CD14-positive monocyte (primary cell): ENCODE data around the gene APLF. TPM values are rescaled to one million over a fixed set of nuclear protein-coding genes. Genes with fewer than 3 reads are reported as not detected.
"Not testable (repeated sequence)": the region's sequence is repeated elsewhere in the genome, so short reads cannot be mapped to it uniquely, and the experiment has no call there.

Experiments
- DNase-seq, 3 donors: peaks; one replicate each; pipeline ENCODE4 v3.0.0-alpha.2; 2011 to 2022
- H2AFZ ChIP-seq: 2 replicates; pipeline ENCODE4 v1.6.0; 2012; ENCODE audit warnings: mild to moderate bottlenecking, low read depth, low read length, inconsistent platforms; ENCODE audit not compliant: insufficient read depth, poor library complexity, severe bottlenecking
- H3K27ac ChIP-seq, 2 donors: 1 replicate in 1 of 2; 2 replicates in 1 of 2; pipeline ENCODE4 v1.5.1; 2012 to 2013; ENCODE audit warnings: low read length in 2 of 2, control low read depth in 1 of 2, inconsistent platforms in 1 of 2, low read depth in 1 of 2, mild to moderate bottlenecking in 1 of 2
- H3K27me3 ChIP-seq, 2 donors: one replicate each; pipeline versions ENCODE4 v1.6.0 to v1.6.1; 2011 to 2013; ENCODE audit warnings: low read length in 2 of 2; ENCODE audit not compliant: control insufficient read depth in 2 of 2, insufficient read depth in 2 of 2
- H3K36me3 ChIP-seq, 2 donors: replicated peaks in 1 of 2; 1 replicate in 1 of 2; 2 replicates in 1 of 2; pipeline versions ENCODE4 v1.5.1 to v1.6.1; 2012 to 2013; ENCODE audit warnings: low read length in 2 of 2, control low read depth in 1 of 2, inconsistent platforms in 1 of 2, mild to moderate bottlenecking in 1 of 2; ENCODE audit not compliant: insufficient read depth in 2 of 2, control insufficient read depth in 1 of 2
- H3K4me1 ChIP-seq, 2 donors: 1 replicate in 1 of 2; 2 replicates in 1 of 2; pipeline versions ENCODE4 v1.5.1 to v1.6.1; 2012 to 2013; ENCODE audit warnings: low read length in 2 of 2, control low read depth in 1 of 2, inconsistent platforms in 1 of 2, mild to moderate bottlenecking in 1 of 2, moderate library complexity in 1 of 2; ENCODE audit not compliant: insufficient read depth in 2 of 2, control insufficient read depth in 1 of 2
- H3K4me2 ChIP-seq: replicated peaks from 2 replicates; pipeline ENCODE3; 2012; ENCODE audit warnings: low read length, moderate library complexity, mild to moderate bottlenecking; ENCODE audit not compliant: poor library complexity, severe bottlenecking; ENCODE audit errors: extremely low read depth
- H3K4me3 ChIP-seq, 3 experiments: fragments of 200-600 bp in 1 of 3; sonication (generic) in 1 of 3; replicated peaks in 1 of 3; 1 replicate in 2 of 3; 2 replicates in 1 of 3; pipeline ENCODE4 v1.5.1; 2011 to 2013; ENCODE audit warnings: low read length in 3 of 3, mild to moderate bottlenecking in 3 of 3, control low read depth in 2 of 3, low read depth in 2 of 3, inconsistent platforms in 1 of 3, moderate library complexity in 1 of 3
- H3K79me2 ChIP-seq: 2 replicates; pipeline ENCODE4 v1.6.0; 2012; ENCODE audit warnings: mild to moderate bottlenecking, control low read depth, inconsistent platforms, low read length, moderate library complexity; ENCODE audit not compliant: insufficient read depth
- H3K9ac ChIP-seq: 2 replicates; pipeline ENCODE4 v1.6.0; 2017; ENCODE audit warnings: low read length, mild to moderate bottlenecking; ENCODE audit not compliant: insufficient read depth, poor library complexity, severe bottlenecking
- H3K9me3 ChIP-seq, 2 donors: replicated peaks in 1 of 2; 1 replicate in 1 of 2; 2 replicates in 1 of 2; pipeline versions ENCODE4 v1.5.1 to v1.6.1; 2012 to 2013; ENCODE audit warnings: low read length in 2 of 2, control low read depth in 1 of 2; ENCODE audit not compliant: control insufficient read depth in 1 of 2, insufficient read depth in 1 of 2
- H4K20me1 ChIP-seq: 2 replicates; pipeline ENCODE4 v1.6.0; 2012; ENCODE audit warnings: mild to moderate bottlenecking, low read length, control low read depth, moderate library complexity; ENCODE audit not compliant: insufficient read depth
- H3K27ac Mint-ChIP-seq, 7 donors: one replicate each; pipeline ENCODE4 v1.8.0; 2020; ENCODE audit warnings: mild to moderate bottlenecking in 7 of 7, mixed read lengths in 7 of 7, moderate library complexity in 6 of 7, inconsistent platforms in 2 of 7
- H3K27me3 Mint-ChIP-seq, 3 donors: one replicate each; pipeline ENCODE4 v1.8.0; 2021 to 2022; ENCODE audit warnings: low read depth in 3 of 3, mild to moderate bottlenecking in 3 of 3, mixed read lengths in 3 of 3, moderate library complexity in 3 of 3, inconsistent platforms in 1 of 3
- H3K36me3 Mint-ChIP-seq, 2 donors: one replicate each; pipeline ENCODE4 v1.8.0; 2020; ENCODE audit warnings: mixed read lengths in 2 of 2, inconsistent platforms in 1 of 2, mild to moderate bottlenecking in 1 of 2
- H3K4me1 Mint-ChIP-seq: one replicate; pipeline ENCODE4 v1.8.0; 2020; ENCODE audit warnings: mild to moderate bottlenecking, mixed read lengths
- H3K4me3 Mint-ChIP-seq, 2 donors: one replicate each; pipeline ENCODE4 v1.8.0; 2020; ENCODE audit warnings: mild to moderate bottlenecking in 2 of 2, mixed read lengths in 2 of 2, moderate library complexity in 1 of 2
- H3K9me3 Mint-ChIP-seq, 7 donors: one replicate each; pipeline ENCODE4 v1.8.0; 2020 to 2022; ENCODE audit warnings: mixed read lengths in 7 of 7, mild to moderate bottlenecking in 6 of 7, moderate library complexity in 6 of 7, inconsistent platforms in 2 of 7
- WGBS: methylation state at CpG from one replicate; pipeline ENCODE4 v1.1.5; 2013; ENCODE audit warnings: missing lambda C conversion rate; ENCODE audit not compliant: insufficient coverage; 5-methylcytosine and 5-hydroxymethylcytosine counted together
- intact Hi-C, 2 donors: fragments of 100-400 bp; cut with micrococcal nuclease; formaldehyde crosslinking; loops; one replicate each; pipeline versions ENCODE4 v1.15.0 to v1.15.1; 2023
- polyA plus RNA-seq, 3 donors: library from polyadenylated mRNA; depleted of rRNA in 1 of 3; unstranded in 2 of 3; stranded (reverse) in 1 of 3; fragments of 300-500 nt in 2 of 3; fragments of >200 nt in 1 of 3; fragmentation: Illumina TruSeq in 2 of 3; gene quantifications; 1 replicate in 2 of 3; 2 replicates in 1 of 3; pipeline ENCODE4 v1.2.3, GENCODE V29; 2012 to 2021
- TF ChIP-seq, protein P1 (sequence below): fragments of 200-600 bp; IDR thresholded peaks from one replicate; pipeline ENCODE4 v1.8.0; 2022; ENCODE audit warnings: antibody characterized with exemption, mild to moderate bottlenecking

The APLF gene
- polyA plus RNA-seq, 3 donors = 0.77 to 1.8 (median 1.2) TPM

DNA sequence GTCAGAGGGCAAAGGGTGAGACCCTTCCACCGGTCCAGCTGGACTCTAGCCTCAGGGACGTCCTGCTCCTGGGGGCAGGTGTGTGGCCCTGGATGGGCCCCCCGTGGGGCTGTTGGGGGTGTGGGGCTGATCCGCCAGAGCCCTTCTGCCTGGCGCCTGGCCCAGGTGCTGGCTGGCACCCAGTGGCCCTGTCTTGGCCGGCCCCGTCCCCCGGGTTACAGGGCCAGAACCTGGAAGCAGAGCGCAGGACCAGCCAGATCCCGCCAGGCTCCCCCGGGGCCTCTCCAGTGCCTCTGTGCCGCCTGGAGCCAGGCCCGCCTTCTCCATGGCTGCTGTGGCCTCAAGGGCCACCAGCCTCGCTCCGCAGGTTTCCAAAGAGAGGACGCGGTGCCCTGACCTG is 62.3 kb downstream of the APLF start:
- Mint-ChIP-seq H3K9me3 (peaks cover 17 to 25% (median 21%) of the 10 kb centered on the region in 7 donors), H3K36me3 (peaks cover 8 to 12% of the 10 kb centered on the region in 2 donors)
- H3K4me2 ChIP-seq, H3K27me3 ChIP-seq, H3K4me3 Mint-ChIP-seq, H3K79me2 ChIP-seq, DNase-seq, intact Hi-C loops, H3K27ac Mint-ChIP-seq, H4K20me1 ChIP-seq, H3K4me3 ChIP-seq, H3K36me3 ChIP-seq, H3K27ac ChIP-seq, H3K4me1 ChIP-seq, H3K27me3 Mint-ChIP-seq, H2AFZ ChIP-seq, H3K9ac ChIP-seq, H3K4me1 Mint-ChIP-seq: not testable (repeated sequence)
- peaks cover 0 to 22% of the 10 kb centered on the region in 2 donors for H3K9me3 ChIP-seq
- no CpG with 5 or more reads among the region's 17 CpGs for WGBS

DNA sequence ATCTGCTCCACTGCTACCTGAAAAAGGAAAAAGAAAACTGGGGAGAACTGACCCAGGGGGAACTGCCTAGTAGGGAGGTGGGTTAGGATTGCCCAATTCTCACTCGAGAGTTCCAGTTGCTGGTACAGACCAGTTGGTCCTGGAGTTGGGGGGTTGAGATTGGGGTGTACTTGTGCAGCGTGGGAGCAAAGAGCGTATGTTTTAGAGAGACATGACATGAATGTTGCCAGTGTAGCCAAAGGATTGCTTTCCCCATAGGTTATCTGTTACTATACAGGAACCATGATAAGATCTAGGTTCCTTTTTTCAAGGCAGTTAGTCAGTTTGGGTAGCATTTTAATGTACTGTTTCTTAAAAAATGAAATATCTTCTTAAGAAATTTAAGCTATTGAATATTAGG is 68.6 kb downstream of the APLF start:
- H3K36me3 ChIP-seq = no peaks in the 10 kb centered on the region
- H3K9me3 Mint-ChIP-seq = peaks cover 0 to 1% (median 0%) of the 10 kb centered on the region in 7 donors
- no peaks in the 10 kb centered on the region for H3K9me3 ChIP-seq
- H3K36me3 Mint-ChIP-seq = peaks cover 0 to 2% of the 10 kb centered on the region in 2 donors
- H3K9ac ChIP-seq = no peak overlapping the region
- H3K79me2 ChIP-seq = no peaks in the 10 kb centered on the region
- H4K20me1 ChIP-seq = no peaks in the 10 kb centered on the region
- peak overlapping the region; percentile 7 for H3K4me2 ChIP-seq
- H3K4me1 Mint-ChIP-seq = peaks cover 28% of the 10 kb centered on the region
- TF ChIP-seq, protein P1, sequence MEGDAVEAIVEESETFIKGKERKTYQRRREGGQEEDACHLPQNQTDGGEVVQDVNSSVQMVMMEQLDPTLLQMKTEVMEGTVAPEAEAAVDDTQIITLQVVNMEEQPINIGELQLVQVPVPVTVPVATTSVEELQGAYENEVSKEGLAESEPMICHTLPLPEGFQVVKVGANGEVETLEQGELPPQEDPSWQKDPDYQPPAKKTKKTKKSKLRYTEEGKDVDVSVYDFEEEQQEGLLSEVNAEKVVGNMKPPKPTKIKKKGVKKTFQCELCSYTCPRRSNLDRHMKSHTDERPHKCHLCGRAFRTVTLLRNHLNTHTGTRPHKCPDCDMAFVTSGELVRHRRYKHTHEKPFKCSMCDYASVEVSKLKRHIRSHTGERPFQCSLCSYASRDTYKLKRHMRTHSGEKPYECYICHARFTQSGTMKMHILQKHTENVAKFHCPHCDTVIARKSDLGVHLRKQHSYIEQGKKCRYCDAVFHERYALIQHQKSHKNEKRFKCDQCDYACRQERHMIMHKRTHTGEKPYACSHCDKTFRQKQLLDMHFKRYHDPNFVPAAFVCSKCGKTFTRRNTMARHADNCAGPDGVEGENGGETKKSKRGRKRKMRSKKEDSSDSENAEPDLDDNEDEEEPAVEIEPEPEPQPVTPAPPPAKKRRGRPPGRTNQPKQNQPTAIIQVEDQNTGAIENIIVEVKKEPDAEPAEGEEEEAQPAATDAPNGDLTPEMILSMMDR = no peak
- peak overlapping the region; percentile 16 for H2AFZ ChIP-seq
- H3K4me3 Mint-ChIP-seq = peak overlapping the region in 1 of 2 donors; percentile 67
- peaks cover 23 to 31% of the 10 kb centered on the region in 2 donors for H3K4me1 ChIP-seq
- H3K27me3 ChIP-seq = no peaks in the 10 kb centered on the region
- peak overlapping the region in 1 of 2 donors; percentile 76 for H3K27ac ChIP-seq
- WGBS = 0% methylated on average over 1 of the region's 3 CpGs
- intact Hi-C loops = no loop called here
- peak overlapping the region in 1 of 7 donors; percentile 55 for H3K27ac Mint-ChIP-seq
- peaks cover 0 to 3% (median 0%) of the 10 kb centered on the region in 3 donors for H3K27me3 Mint-ChIP-seq
- DNase-seq = peak in 1 of 3 donors; percentile 9
- H3K4me3 ChIP-seq = peak overlapping the region in 1 of 3 experiments; percentile 10
